ENCODE measurements around the gene GNAT1. TPM values are rescaled to one million over a fixed set of nuclear protein-coding genes. Genes with fewer than 3 reads are reported as not detected.

GNAT1 gene
- total RNA-seq, 1 donor from 2014 or later: 0.05 TPM

GRCh38 chr3:50177346-50177745 is 14.1 kb upstream of the GNAT1 start:
- DNase-seq (ENCODE audit: low read depth): no peak

DNA sequence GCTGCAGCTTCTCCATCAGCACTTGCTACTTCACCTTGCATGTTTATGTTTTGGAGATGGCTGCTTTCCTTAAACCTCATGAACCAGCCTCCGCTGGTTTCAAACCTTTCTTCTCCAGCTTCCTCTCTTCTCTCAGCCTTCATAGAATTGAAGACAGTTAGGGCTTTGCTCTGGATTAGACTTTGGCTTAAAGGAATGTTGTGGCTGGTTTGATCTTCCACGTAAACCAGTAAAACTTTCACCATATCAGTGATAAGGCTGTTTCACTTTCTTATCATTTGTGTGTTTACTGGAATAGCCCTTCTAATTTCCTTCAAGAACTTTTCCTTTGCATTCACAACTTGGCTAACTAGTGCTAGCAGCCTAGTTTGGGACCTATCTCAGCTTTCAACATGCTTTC is 11.7 kb upstream of the GNAT1 start:
- DNase-seq (ENCODE audit: low read depth): no peak

- no peak for DNase-seq (ENCODE audit: low read depth)
Measured at GRCh38 chr3:50181985-50182384, 9.4 kb upstream of the GNAT1 start.

DNA sequence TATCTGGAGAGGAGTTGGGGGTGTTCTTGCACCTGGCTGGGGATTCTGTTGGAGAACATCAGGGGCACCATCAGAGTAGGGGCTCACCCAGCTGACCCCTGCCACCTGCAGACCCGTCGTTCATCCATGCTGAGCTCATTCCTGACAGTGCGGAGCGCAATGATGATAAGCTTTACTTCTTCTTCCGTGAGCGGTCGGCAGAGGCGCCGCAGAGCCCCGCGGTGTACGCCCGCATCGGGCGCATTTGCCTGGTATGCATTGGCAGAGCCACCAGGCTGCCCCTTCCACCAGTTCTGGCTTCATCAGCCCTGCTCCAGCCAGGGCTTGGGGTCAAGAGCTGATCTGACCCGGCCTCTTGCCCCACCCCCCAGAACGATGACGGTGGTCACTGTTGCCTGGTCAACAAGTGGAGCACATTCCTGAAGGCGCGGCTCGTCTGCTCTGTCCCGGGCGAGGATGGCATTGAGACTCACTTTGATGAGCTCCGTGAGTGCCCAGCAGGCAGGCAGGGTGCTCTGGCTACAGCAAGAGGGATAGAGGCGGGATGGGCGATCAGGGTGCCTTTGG is 8.8 kb upstream of the GNAT1 start:
- no peak for DNase-seq (ENCODE audit: low read depth)

- DNase-seq (ENCODE audit: low read depth): no peak
Measured at GRCh38 chr3:50183755-50184154, 7.7 kb upstream of the GNAT1 start.

DNA sequence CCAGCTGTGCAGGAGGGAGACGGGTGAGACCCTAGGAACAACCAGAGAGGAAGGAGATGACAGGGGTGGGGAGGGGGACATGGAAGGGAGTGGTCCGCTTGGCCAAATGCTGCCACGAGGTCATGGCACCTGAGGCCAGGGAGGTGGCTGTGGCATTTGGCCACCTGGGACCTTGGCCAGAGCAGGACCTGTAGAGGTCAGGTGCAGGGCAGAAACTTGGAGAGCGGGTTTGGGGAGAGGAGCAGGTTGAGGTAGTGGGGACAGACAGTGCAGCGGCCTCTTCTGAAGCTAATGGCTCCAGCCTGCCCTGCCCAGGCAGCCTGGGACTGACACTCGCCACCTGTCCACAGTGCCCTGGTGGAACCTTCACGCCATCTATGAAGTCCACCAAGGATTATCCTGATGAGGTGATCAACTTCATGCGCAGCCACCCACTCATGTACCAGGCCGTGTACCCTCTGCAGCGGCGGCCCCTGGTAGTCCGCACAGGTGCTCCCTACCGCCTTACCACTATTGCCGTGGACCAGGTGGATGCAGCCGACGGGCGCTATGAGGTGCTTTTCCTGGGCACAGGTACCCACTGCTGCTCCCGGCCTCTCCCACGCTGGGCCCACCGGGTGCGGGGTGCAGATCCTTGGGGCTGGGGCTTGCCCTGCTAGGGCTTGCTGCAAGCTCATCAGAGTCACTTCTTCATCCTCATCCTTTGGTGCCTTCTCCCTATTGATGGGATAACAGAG is 7.0 kb upstream of the GNAT1 start:
- no peak for DNase-seq (ENCODE audit: low read depth)

DNA sequence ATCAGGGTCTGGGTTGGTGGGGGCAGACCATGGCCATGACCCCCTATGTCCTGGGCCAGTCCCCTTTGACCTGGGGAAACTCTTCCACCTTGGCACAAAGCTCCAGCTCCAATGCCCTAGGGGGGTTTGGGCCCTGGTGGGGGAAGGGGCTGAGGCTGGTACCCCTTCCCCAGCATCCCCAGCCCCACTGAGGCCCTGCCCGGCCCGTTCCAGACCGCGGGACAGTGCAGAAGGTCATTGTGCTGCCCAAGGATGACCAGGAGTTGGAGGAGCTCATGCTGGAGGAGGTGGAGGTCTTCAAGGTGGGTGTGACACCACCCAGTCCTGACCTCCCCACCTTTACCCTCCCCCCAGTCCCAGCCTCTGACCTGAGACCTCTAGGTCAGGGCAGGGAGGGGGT is 6.2 kb upstream of the GNAT1 start:
- DNase-seq (ENCODE audit: low read depth): no peak

DNA sequence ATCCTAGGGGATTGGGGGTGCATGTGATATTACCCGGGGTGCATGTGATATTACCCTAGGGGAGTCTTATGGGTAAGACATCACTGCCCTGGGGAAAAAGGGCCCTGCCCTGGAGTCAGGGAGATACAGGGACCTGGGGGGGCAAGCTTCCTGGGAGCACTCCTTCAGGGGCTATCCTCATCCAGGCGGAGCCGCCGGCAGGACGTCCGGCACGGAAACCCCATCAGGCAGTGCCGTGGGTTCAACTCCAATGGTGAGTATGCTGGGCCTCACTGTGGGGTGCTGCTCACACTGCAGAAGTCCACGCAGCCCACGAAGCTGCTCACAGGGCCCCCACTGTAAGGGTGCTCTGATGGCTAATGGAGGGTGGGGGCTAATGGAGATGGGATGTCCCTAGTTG is 5.3 kb upstream of the GNAT1 start:
- DNase-seq (ENCODE audit: low read depth): no peak

- DNase-seq (ENCODE audit: low read depth): no peak
Measured at GRCh38 chr3:50187750-50188149, 3.7 kb upstream of the GNAT1 start.

GRCh38 chr3:50189274-50189673 is 2.1 kb upstream of the GNAT1 start:
- DNase-seq (ENCODE audit: low read depth): peak; percentile 76

DNA sequence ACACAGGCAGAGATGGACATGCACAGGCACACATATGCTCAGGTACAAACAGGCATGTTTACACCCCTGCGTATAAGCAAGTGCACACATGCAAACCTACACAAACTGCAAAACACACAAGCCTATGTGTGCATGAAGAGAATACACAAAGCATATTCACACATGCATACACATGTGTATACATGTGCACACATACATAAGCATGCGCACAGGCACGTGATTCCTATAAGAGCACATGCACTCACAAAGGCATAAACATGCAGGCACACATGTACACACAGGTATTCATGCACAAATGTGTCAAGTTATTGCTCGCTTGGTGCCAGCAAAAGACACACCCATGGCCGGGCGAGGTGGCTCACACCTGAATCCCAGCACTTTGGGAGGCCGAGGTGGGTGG is 1.4 kb upstream of the GNAT1 start:
- no peak for DNase-seq (ENCODE audit: low read depth)

DNA sequence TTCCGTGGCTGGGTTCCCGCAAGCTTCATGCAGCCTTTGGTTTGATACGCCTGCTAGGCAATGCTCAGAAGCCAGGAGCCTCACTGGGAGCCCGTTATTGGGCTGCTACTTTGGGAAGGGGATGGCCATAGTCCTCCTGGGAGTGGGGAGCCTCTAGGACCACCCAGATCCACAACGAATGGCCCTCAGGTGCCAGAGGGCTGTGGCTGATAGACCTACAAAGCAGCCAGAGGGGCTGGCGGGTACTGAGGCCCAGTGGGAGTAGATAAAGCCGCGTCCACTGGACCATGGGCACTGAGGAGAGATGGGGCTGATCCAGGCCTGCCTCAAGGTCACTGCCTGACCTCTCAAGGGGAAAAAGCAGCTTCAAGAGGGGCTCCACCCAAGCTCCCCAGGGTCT is 714 bp downstream of the GNAT1 start:
- no peak for DNase-seq (ENCODE audit: low read depth)

DNA sequence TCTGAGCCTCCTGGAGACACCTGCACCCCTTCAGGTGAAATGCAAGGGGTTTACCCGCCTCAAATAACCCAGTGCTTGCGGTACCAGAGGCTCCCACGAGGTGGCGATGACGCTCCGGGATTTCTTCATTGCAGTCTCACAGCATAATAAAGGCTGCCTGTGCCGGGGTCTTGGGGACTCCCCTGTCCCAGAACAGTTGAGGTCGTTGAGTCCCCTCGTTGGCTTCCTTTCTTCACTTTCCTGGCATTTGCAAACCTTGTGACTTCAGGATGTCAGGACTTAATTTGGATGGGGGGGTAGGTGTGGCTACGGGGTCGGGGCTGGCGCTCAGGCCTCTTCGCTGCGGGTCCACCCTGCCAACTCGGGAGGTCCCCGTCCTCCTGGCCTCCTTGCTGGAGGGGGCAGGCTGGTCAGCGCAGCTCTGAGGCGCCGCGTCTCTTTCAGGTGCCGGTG is 1.3 kb downstream of the GNAT1 start:
- DNase-seq (ENCODE audit: low read depth): peak; percentile 38

DNA sequence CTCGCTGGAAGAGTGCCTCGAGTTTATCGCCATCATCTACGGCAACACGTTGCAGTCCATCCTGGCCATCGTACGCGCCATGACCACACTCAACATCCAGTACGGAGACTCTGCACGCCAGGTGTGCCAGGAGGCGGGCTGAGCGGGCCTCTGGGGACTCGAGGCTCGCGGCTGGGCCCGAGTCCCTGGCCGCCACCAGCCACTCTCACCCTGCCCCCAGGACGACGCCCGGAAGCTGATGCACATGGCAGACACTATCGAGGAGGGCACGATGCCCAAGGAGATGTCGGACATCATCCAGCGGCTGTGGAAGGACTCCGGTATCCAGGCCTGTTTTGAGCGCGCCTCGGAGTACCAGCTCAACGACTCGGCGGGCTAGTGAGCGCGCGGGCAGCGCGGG is 1.9 kb downstream of the GNAT1 start:
- no peak for DNase-seq (ENCODE audit: low read depth)

DNA sequence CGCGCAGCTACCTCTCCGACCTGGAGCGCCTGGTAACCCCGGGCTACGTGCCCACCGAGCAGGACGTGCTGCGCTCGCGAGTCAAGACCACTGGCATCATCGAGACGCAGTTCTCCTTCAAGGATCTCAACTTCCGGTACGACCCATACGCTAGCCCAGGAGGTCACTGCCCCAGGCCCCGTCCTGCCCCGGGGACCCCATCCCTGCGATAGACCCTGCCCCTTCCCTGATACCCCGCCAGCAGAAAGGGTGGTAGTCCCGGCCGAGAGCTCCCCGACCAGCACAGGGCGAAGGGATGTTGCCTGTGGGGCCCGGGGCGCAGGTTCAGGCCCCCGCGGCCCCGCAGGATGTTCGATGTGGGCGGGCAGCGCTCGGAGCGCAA is 2.3 kb downstream of the GNAT1 start:
- DNase-seq (ENCODE audit: low read depth): no peak

- peak; percentile 27 for DNase-seq (ENCODE audit: low read depth)
Measured at GRCh38 chr3:50194128-50194902, 2.9 kb downstream of the GNAT1 start.

DNA sequence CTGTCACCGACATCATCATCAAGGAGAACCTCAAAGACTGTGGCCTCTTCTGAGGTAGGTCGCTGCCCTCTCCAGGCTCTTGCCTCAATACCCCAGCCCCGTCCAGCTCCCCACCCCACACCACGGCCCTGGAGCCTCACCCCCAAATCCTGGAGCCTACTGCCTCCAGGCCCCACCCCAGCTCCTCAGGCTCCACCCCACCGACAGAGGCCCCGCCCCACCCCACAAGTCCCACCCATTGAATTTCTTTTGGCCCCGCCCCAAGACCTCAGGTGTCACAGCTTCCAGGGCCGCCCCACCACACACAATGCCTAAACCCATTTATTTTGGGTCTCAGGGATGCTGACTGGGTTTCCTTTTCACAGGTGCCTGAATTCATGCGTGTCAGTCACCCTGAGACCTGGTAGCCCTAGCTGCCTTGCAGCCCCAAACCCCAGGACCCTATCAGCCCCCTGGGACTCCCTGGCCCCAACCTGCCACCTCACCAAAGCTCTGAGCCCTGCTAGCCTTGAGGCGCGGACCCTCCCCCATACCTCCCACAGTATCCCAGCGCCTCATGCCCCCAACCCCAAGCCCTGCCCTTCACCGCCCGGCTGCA is 3.6 kb downstream of the GNAT1 start:
- no peak for DNase-seq (ENCODE audit: low read depth)

DNA sequence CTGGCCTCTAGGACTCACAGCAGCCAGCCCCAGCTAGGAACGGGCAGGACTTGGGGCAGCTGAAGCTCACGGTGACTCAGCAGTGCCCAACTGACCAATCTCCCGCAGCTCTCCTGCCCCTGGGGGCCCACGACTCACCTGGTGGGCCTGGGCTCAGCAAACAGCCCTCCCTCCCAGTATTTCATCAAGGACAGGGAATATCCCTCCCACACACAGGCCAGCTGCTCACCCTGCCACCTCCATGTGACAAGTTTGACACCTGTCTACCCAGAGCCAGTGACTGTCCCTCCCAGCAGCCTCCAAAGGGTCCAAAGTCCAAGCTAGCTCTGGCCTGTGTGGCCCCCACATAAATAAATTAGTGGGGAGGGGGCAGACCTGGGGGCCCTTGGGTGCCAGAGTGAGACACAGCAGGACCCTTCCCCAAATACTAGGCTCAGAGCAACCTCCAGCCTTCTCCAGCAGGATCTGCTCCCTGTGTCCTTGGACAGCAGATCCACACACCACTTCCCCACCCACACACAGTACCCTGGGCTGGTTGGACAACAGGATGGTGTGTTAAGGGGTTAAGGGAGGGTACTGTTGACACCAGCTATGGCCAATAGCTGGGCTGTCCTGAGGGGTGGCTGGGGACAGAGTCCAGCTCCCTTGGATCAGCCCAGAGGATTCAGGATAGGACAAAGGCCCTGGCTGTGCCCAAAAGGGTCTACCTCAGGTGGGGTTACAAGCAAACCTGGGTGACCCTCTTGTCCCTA is 4.3 kb downstream of the GNAT1 start:
- DNase-seq (ENCODE audit: low read depth): peak; percentile 44

DNA sequence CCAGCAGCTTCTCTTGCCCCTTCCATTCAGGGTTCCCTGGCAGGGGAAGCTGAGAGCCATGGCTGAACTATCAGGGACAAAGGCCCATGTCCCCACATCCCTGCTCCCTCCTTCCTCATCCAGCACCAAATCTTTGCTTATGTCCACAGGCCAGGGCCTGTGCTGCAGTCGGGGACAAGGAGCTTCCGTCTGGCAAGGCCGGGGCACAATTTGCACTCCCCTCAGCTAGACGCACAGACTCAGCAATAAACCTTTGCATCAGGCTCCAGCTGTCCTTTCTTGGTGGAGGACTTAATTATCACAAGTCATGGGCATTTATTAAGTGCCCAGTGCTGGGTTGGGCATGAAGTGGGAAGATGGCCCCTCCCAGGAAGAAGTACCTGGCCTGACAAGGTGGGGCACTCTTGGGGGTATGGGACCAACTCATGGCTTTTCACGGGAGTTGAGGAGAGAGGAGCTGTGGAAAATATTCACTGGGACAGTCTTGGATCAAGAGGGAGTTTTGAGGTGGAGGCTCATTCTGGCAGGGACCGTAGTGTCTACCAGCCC is 4.9 kb downstream of the GNAT1 start:
- DNase-seq (ENCODE audit: low read depth): no peak

DNA sequence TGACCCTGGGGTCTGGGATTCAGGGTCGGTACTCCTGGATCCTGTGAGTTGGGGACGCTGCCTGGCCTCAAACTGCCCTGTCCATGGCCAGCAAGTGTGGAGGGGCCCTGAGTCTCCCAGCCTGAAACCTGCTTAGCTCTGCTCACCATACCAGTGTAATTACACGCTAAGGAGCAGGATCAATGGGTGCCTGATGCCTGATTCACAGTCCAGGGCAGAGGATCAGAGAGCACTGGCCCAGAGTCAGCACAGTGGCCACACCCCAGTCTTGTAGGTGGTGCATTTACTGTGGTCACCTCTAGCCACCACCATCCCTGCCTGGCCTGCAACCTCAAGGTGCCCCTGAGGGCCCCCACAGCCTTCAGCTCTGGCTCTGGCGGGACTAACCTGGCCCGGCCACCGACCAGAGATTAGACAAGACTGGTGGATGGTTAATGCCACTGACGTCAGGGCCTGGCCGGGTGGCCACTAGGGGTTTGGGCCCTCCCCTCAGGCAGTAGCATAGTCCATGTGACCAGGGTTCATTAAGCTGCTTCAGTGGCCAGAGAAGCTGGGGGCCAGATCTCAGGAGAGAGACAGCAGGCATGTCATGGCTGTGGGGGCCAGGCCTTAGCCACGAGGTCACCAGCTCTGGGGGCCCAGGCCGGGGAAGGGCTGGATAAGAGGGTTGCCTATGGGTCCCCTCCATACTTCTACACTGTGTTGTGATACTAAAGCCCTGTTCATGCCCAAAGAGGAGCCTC is 10.3 kb downstream of the GNAT1 start:
- DNase-seq (ENCODE audit: low read depth): peak; percentile 43

All from renal cortical epithelial cell (primary cell).